ENCODE results near the gene NOL11.

NOL11 gene

DNA sequence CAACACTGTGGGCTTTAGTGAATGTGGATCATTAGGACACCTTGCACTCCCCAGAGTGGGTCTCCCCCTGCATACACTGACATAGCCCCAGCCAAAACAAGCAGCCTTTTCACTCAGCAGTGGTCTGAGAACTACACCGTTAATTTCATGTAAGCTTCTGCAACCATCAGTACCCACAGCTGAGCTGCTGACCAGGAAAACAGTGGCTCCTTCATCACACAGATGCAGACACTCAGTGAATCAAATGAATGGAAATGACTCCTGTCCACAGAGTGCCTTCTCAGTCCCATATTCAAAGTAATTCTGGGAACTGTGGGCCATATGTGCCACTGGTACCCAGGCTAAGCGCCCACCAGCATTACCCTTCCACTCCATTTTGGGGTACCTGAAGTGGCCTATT is 39.3 kb upstream of the NOL11 start:
- Histone ChIP-seq H3K4me3 (ENCODE audit: low read depth in 1 of 2, low read length in 1 of 2) (no peak overlapping the region), H3K4me1 (ENCODE audit: control insufficient read depth in 1 of 2, insufficient read depth in 1 of 2, low read depth in 1 of 2, low read length in 1 of 2) (no peaks in the 10 kb centered on the region), H3K27me3 (no peaks in the 10 kb centered on the region), H3K27ac (no peak overlapping the region), H3K9me3 (no peaks in the 10 kb centered on the region), H3K36me3 (no peaks in the 10 kb centered on the region)
- TF ChIP-seq, protein P1, sequence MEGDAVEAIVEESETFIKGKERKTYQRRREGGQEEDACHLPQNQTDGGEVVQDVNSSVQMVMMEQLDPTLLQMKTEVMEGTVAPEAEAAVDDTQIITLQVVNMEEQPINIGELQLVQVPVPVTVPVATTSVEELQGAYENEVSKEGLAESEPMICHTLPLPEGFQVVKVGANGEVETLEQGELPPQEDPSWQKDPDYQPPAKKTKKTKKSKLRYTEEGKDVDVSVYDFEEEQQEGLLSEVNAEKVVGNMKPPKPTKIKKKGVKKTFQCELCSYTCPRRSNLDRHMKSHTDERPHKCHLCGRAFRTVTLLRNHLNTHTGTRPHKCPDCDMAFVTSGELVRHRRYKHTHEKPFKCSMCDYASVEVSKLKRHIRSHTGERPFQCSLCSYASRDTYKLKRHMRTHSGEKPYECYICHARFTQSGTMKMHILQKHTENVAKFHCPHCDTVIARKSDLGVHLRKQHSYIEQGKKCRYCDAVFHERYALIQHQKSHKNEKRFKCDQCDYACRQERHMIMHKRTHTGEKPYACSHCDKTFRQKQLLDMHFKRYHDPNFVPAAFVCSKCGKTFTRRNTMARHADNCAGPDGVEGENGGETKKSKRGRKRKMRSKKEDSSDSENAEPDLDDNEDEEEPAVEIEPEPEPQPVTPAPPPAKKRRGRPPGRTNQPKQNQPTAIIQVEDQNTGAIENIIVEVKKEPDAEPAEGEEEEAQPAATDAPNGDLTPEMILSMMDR (IDR thresholded peaks at IDR 0.05), result no peak

DNA sequence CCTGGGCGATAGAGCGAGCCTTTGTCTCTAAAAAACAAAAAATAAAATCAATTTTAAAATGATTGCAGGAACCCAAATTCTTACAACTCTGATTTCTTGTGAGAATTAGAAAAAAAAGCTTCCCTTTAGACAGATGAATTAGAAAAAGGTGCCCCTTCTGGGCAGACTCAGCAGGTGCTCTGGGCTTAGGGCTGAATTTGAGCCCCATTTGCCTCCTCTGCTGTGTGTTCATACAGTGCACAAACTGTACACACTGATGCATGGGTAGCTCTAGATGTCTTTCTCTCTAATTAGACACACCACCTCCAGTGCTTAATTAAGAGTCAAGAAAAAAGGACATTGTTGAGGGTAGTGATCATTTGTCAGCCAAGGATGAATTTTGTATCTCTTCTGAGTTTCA is 38.5 kb upstream of the NOL11 start:
- Histone ChIP-seq H3K27ac (no peak overlapping the region), H3K27me3 (no peaks in the 10 kb centered on the region), H3K36me3 (no peaks in the 10 kb centered on the region), H3K9me3 (no peaks in the 10 kb centered on the region), H3K4me1 (ENCODE audit: control insufficient read depth in 1 of 2, insufficient read depth in 1 of 2, low read depth in 1 of 2, low read length in 1 of 2) (no peaks in the 10 kb centered on the region), H3K4me3 (ENCODE audit: low read depth in 1 of 2, low read length in 1 of 2) (no peak overlapping the region)
- TF ChIP-seq, protein P1 (IDR thresholded peaks at IDR 0.05), result no peak

DNA sequence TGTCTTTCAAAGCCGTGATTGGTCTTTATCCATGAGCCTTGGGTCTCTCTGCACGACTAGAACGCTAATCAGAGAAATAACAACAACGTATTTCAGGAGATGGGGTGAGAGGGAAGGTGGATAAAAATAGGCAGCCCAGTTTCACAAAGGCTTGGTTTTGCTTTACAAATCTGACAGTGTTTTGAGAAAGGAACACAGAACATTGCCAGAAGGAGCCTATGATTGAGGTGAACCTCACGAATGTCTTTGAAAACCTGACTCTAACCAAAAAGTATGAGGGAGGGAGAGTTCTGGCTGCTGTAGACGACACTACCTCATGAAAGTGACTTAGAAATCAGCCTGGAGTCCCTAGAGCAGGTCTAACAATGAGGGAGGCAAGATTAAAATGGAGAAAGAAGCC is 38.0 kb upstream of the NOL11 start:
- TF ChIP-seq, protein P1 (IDR thresholded peaks at IDR 0.05), result no peak

DNA sequence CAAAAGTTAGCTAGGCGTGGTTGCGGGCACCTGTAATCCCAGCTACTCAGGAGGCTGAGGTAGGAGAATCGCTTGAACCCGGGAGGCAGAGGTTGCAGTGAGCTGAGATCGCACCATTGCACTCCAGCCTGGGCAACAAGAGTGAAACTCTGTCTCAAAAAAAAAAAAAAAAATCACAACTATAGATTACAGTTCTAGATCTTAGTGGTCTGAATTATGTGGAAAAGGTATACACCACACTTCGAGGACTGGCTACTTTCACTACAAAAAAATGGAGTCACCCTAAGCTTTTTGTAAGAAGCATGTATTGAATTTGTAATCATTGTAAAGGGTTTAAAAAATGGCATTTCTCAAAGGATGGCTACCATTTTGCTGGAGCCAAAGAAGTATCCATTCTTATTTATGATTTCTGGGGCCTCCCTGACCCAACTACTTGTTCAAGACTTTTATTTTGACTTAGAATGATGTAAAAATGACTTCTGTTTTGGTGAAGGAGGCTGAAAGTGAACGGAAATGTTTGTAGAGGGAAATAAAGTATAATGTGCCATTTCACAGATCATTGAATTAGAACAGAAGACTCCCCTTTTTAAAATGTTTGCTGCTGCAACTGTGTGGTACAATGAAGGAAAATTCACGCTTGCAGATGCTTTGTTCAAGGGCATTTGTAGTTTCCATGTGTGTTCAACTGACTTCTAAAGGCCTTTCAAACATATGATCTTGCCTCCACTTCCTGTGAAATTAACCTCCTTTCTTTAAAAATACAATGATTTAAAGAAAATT is 37.1 kb upstream of the NOL11 start:
- TF ChIP-seq, protein P1 (IDR thresholded peaks at IDR 0.05), result no peak
- H3K4me1 ChIP-seq (ENCODE audit: control insufficient read depth in 1 of 2, insufficient read depth in 1 of 2, low read depth in 1 of 2, low read length in 1 of 2), result no peaks in the 10 kb centered on the region

More for the DNA sequence above, 38.0 kb upstream of the NOL11 start:
- no peak overlapping the region for H3K4me3 ChIP-seq (ENCODE audit: low read depth in 1 of 2, low read length in 1 of 2)
- H3K27ac ChIP-seq, result no peak overlapping the region
- no peaks in the 10 kb centered on the region for H3K27me3 ChIP-seq
- H3K36me3 ChIP-seq, result no peaks in the 10 kb centered on the region
- no peaks in the 10 kb centered on the region for H3K9me3 ChIP-seq
- no peaks in the 10 kb centered on the region for H3K4me1 ChIP-seq (ENCODE audit: control insufficient read depth in 1 of 2, insufficient read depth in 1 of 2, low read depth in 1 of 2, low read length in 1 of 2)

DNA sequence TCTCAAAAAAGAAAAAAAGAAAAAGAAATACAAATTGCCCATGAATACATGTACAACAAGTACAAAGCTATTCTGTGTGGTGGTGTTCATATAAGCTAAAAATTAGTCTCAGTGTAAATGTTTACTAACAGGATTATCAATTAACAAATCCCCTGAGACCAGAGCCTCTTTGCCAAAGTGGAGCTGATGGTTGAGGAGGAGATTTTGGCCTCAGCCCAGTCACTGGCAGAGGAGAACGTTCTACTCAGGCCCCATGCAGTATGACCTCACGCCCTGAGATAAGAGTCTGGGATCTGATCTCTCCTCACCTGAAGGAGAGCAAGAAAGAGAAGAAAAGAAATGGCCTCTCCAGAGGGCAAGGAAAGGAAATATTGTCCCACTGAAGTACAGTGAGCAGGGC is 35.5 kb upstream of the NOL11 start:
- H3K27ac ChIP-seq, result no peak overlapping the region
- TF ChIP-seq, protein P1 (IDR thresholded peaks at IDR 0.05), result no peak
- no peaks in the 10 kb centered on the region for H3K4me1 ChIP-seq (ENCODE audit: control insufficient read depth in 1 of 2, insufficient read depth in 1 of 2, low read depth in 1 of 2, low read length in 1 of 2)
- no peaks in the 10 kb centered on the region for H3K36me3 ChIP-seq
- H3K4me3 ChIP-seq (ENCODE audit: low read depth in 1 of 2, low read length in 1 of 2), result no peak overlapping the region
- H3K9me3 ChIP-seq, result no peaks in the 10 kb centered on the region
- H3K27me3 ChIP-seq, result no peaks in the 10 kb centered on the region

More for the DNA sequence above, 37.1 kb upstream of the NOL11 start:
- Histone ChIP-seq H3K36me3 (no peaks in the 10 kb centered on the region), H3K4me3 (ENCODE audit: low read depth in 1 of 2, low read length in 1 of 2) (no peak overlapping the region), H3K27ac (no peak overlapping the region), H3K27me3 (no peaks in the 10 kb centered on the region), H3K9me3 (no peaks in the 10 kb centered on the region)

Measured in neutrophil (primary cell).